H9 (cell line): Measurements from ENCODE around the gene NPM3. TPM values are rescaled to one million over a fixed set of nuclear protein-coding genes. Genes with fewer than 3 reads are reported as not detected.
A peak's percentile ranks its signal among the peaks of the same experiment; 100 is the strongest.

ENCODE experiments used
- DNase-seq: peaks from one replicate; pipeline ENCODE4 v3.0.0-alpha.2; 2017
- H2AFZ ChIP-seq: one replicate; pipeline ENCODE4 v1.6.1; 2013; ENCODE audit warnings: mild to moderate bottlenecking, low read length, control low read depth, moderate library complexity
- H2AK5ac ChIP-seq: 2 replicates; pipeline ENCODE4 v1.6.1; 2013; ENCODE audit warnings: low read length, control low read depth, mixed read lengths; ENCODE audit not compliant: insufficient read length
- H2BK120ac ChIP-seq: one replicate; pipeline ENCODE4 v1.6.1; 2013; ENCODE audit warnings: low read depth, mild to moderate bottlenecking, low read length, control low read depth, inconsistent platforms; ENCODE audit not compliant: poor library complexity, severe bottlenecking
- H2BK12ac ChIP-seq: 2 replicates; pipeline ENCODE4 v1.6.1; 2013; ENCODE audit warnings: low read length, control low read depth, mixed read lengths, low read depth; ENCODE audit not compliant: insufficient read length
- H2BK15ac ChIP-seq: 2 replicates; pipeline ENCODE4 v1.6.1; 2013; ENCODE audit warnings: low read depth, low read length, control low read depth
- H2BK20ac ChIP-seq: one replicate; pipeline ENCODE4 v1.6.1; 2013; ENCODE audit warnings: low read depth, mild to moderate bottlenecking, low read length, control low read depth, inconsistent platforms; ENCODE audit not compliant: poor library complexity, severe bottlenecking
- H2BK5ac ChIP-seq: 2 replicates; pipeline ENCODE4 v1.6.1; 2013; ENCODE audit warnings: low read length, control low read depth, mixed read lengths; ENCODE audit not compliant: insufficient read length
- H3K14ac ChIP-seq: 2 replicates; pipeline ENCODE4 v1.6.1; 2013; ENCODE audit warnings: low read length, control low read depth; ENCODE audit not compliant: insufficient read depth
- H3K18ac ChIP-seq: 2 replicates; pipeline ENCODE4 v1.6.1; 2013; ENCODE audit warnings: low read depth, mild to moderate bottlenecking, mixed read lengths, low read length, control low read depth; ENCODE audit not compliant: insufficient read length
- H3K23ac ChIP-seq: 2 replicates; pipeline ENCODE4 v1.6.1; 2013; ENCODE audit warnings: low read length, control low read depth, mixed read lengths, low read depth; ENCODE audit not compliant: insufficient read length
- H3K23me2 ChIP-seq: 2 replicates; pipeline ENCODE4 v1.6.1; 2013; ENCODE audit warnings: low read depth, mild to moderate bottlenecking, mixed read lengths, low read length, control low read depth; ENCODE audit not compliant: insufficient read length, poor library complexity, severe bottlenecking
- H3K27ac ChIP-seq: 2 replicates; pipeline ENCODE4 v1.5.1; 2013; ENCODE audit warnings: low read length, control low read depth, mixed read lengths, low read depth; ENCODE audit not compliant: insufficient read length
- H3K27me3 ChIP-seq: 2 replicates; pipeline ENCODE4 v1.6.1; 2013; ENCODE audit warnings: low read length, control low read depth, inconsistent platforms; ENCODE audit not compliant: insufficient read depth
- H3K4ac ChIP-seq: 2 replicates; pipeline ENCODE4 v1.6.1; 2013; ENCODE audit warnings: low read depth, mild to moderate bottlenecking, control low read depth, inconsistent platforms, low read length, moderate library complexity
- H3K4me1 ChIP-seq: 2 replicates; pipeline ENCODE4 v1.6.1; 2013; ENCODE audit warnings: low read length, control low read depth, inconsistent platforms; ENCODE audit not compliant: insufficient read depth
- H3K4me2 ChIP-seq: 2 replicates; pipeline ENCODE4 v1.6.1; 2013; ENCODE audit warnings: low read length, control low read depth, mixed read lengths; ENCODE audit not compliant: insufficient read length, insufficient read depth
- H3K56ac ChIP-seq: 2 replicates; pipeline ENCODE4 v1.6.1; 2013; ENCODE audit warnings: low read depth, mild to moderate bottlenecking, mixed read lengths, low read length, control low read depth; ENCODE audit not compliant: insufficient read length
- H3K79me1 ChIP-seq: 2 replicates; pipeline ENCODE4 v1.6.1; 2013; ENCODE audit warnings: low read depth, mild to moderate bottlenecking, moderate library complexity, low read length, control low read depth, inconsistent platforms; ENCODE audit not compliant: insufficient read depth, poor library complexity, severe bottlenecking
- H3K79me2 ChIP-seq: 2 replicates; pipeline ENCODE4 v1.6.1; 2013; ENCODE audit warnings: low read length, control low read depth, inconsistent platforms; ENCODE audit not compliant: insufficient read depth
- H3K9ac ChIP-seq: 2 replicates; pipeline ENCODE4 v1.6.1; 2013; ENCODE audit warnings: low read length, control low read depth, mixed read lengths; ENCODE audit not compliant: insufficient read length; ENCODE audit errors: extremely low read depth
- H3K9me3 ChIP-seq: one replicate; pipeline ENCODE4 v1.6.1; 2013; ENCODE audit warnings: low read depth, low read length, inconsistent platforms; ENCODE audit not compliant: control insufficient read depth
- H3T11ph ChIP-seq: one replicate; pipeline ENCODE4 v1.6.1; 2013; ENCODE audit warnings: mild to moderate bottlenecking, low read length, control low read depth, inconsistent platforms
- H4K20me1 ChIP-seq: one replicate; pipeline ENCODE4 v1.6.1; 2013; ENCODE audit not compliant: control insufficient read depth, insufficient read length, insufficient read depth
- H4K5ac ChIP-seq: 2 replicates; pipeline ENCODE4 v1.6.1; 2013; ENCODE audit warnings: low read depth, mild to moderate bottlenecking, mixed read lengths, low read length, control low read depth; ENCODE audit not compliant: insufficient read length
- H4K8ac ChIP-seq: replicated peaks from 2 replicates; pipeline ENCODE4 v1.6.1; 2013; ENCODE audit warnings: low read length, control low read depth, mixed read lengths, low read depth; ENCODE audit not compliant: insufficient read length
- H4K91ac ChIP-seq: 2 replicates; pipeline ENCODE4 v1.6.1; 2013; ENCODE audit warnings: low read depth, mild to moderate bottlenecking, moderate library complexity, mixed read lengths, low read length, control low read depth; ENCODE audit not compliant: insufficient read length
- H3K27ac Mint-ChIP-seq, 3 experiments: 2 replicates in 2 of 3; 3 replicates in 1 of 3; pipeline ENCODE4 v1.8.0; 2020 to 2021; ENCODE audit warnings: mixed read lengths in 3 of 3, mild to moderate bottlenecking in 1 of 3, moderate library complexity in 1 of 3
- H3K27me3 Mint-ChIP-seq: 2 replicates; pipeline ENCODE4 v1.8.0; 2021; ENCODE audit warnings: low read depth, mild to moderate bottlenecking, moderate library complexity, mixed read lengths
- H3K36me3 Mint-ChIP-seq, 3 experiments: 2 replicates in 2 of 3; 3 replicates in 1 of 3; pipeline ENCODE4 v1.8.0; 2020 to 2021; ENCODE audit warnings: low read depth in 3 of 3, mixed read lengths in 3 of 3; ENCODE audit not compliant: insufficient read depth in 1 of 3
- H3K4me1 Mint-ChIP-seq, 2 experiments: 2 replicates each; pipeline ENCODE4 v1.8.0; 2020; ENCODE audit warnings: mixed read lengths in 2 of 2
- H3K4me3 Mint-ChIP-seq, 2 experiments: 2 replicates in 1 of 2; 3 replicates in 1 of 2; pipeline ENCODE4 v1.8.0; 2020 to 2021; ENCODE audit warnings: mild to moderate bottlenecking in 2 of 2, mixed read lengths in 2 of 2, moderate library complexity in 1 of 2
- H3K9me3 Mint-ChIP-seq, 2 experiments: 2 replicates in 1 of 2; 3 replicates in 1 of 2; pipeline ENCODE4 v1.8.0; 2020; ENCODE audit warnings: mild to moderate bottlenecking in 2 of 2, mixed read lengths in 2 of 2, moderate library complexity in 1 of 2
- CTCF ChIP-seq: fragments of 200-600 bp; sonication (generic); conservative IDR thresholded peaks from 3 replicates; pipeline ENCODE4 v1.8.0; 2021; ENCODE audit warnings: antibody characterized with exemption, mild to moderate bottlenecking
- WGBS: extraction: QIAGEN DNeasy Blood & Tissue Kit; methylation state at CpG from one replicate; pipeline ENCODE4 v1.1.7; 2013; ENCODE audit warnings: missing lambda C conversion rate, low lambda C conversion rate, mixed read lengths; ENCODE audit not compliant: insufficient read length; ENCODE audit errors: extremely low coverage; 5-methylcytosine and 5-hydroxymethylcytosine counted together
- total RNA-seq: library from RNA; stranded (reverse); gene quantifications from 2 replicates; pipeline ENCODE4 v1.2.1, GENCODE V29; 2021

The NPM3 gene
- total RNA-seq, 1 experiment from 2014 or later: 133 TPM

DNA sequence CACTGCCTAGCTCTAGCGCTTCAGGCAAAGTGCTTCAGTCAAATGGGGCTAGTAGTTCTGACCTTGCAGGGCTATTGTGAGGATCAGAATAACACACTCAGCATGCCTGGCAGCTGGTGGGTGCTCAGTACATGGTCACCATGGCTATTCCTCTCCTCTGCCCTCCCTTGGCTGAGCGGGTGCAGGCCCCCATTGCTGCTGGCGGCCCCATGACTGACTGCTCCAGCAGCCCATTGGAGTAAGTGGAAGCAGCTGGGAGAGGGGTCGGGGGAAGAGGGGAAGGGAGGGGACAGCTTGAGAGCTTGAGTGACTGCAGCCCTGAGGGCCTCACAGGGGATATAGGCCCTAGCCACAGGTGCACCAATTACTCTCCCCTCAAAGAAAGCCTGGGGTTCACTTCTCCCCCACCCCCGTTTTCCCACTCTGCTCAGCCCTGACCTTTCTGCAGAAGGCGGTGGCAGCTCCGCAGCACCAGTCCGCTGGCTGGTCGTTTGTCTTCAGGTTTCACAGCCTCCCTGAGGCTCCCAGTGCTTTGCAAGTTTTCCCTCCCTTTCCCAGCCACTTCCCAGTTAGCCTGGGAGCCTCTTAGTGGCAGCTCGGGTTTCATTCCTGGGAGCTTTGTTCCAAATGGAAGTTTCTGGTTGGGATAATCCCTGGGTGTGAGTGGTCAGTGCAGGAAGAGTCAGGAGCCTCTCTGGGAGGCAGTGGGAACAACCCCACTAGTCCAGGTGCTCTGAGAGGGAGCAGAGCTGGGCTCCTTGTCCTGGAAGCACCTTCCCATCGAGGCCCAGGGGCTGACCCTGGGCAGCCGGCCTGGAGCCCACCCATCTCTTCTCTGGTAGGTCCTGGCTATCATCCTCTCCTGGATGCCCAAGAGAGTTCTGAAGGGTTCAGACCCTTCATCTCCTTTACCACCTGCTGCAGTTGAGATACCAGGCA is 23.7 kb downstream of the NPM3 start:
- H3K27me3 Mint-ChIP-seq: peaks cover 22% of the 10 kb centered on the region
- H2AFZ ChIP-seq: no peak overlapping the region
- no peak overlapping the region for H2BK15ac ChIP-seq
- no peak overlapping the region for H4K91ac ChIP-seq
- H3K4me3 Mint-ChIP-seq: no peak overlapping the region
- 0 out of 2 replicates have a peak overlapping the region, but pooled peaks have one; percentile 29 for H3K14ac ChIP-seq
- H4K5ac ChIP-seq: no peak overlapping the region
- no peak overlapping the region for H2BK12ac ChIP-seq
- no peaks in the 10 kb centered on the region; the same call in 1 of the 2 replicates for H3K27me3 ChIP-seq
- peaks cover 12 to 25% of the 10 kb centered on the region in 2 experiments for H3K4me1 Mint-ChIP-seq
- no peaks in the 10 kb centered on the region for H3K79me1 ChIP-seq
- H4K8ac ChIP-seq: no peak overlapping the region
- H3K9me3 Mint-ChIP-seq: no peaks in the 10 kb centered on the region; a peak in 1 of 5 replicates
- no peak overlapping the region for H3K18ac ChIP-seq
- H3K23ac ChIP-seq: no peak overlapping the region
- H3K4me2 ChIP-seq: peak overlapping the region; percentile 14
- no peak overlapping the region for H2BK5ac ChIP-seq
- no peaks in the 10 kb centered on the region for H3K36me3 Mint-ChIP-seq
- WGBS: no CpG with 5 or more reads among the region's 12 CpGs
- H3T11ph ChIP-seq: no peak overlapping the region
- H3K4me1 ChIP-seq: no peaks in the 10 kb centered on the region; the same call in 1 of the 2 replicates
- H3K23me2 ChIP-seq: no peaks in the 10 kb centered on the region
- H2BK20ac ChIP-seq: no peak overlapping the region
- no peak for TF ChIP-seq CTCF
- no peaks in the 10 kb centered on the region for H3K9me3 ChIP-seq
- H3K4ac ChIP-seq: no peak overlapping the region
- H3K79me2 ChIP-seq: no peaks in the 10 kb centered on the region
- H2BK120ac ChIP-seq: no peak overlapping the region
- no peaks in the 10 kb centered on the region for H4K20me1 ChIP-seq
- H3K27ac Mint-ChIP-seq: no peak overlapping the region; a peak in 1 of 7 replicates
- peak; percentile 61 for DNase-seq
- no peak overlapping the region for H3K27ac ChIP-seq
- H3K56ac ChIP-seq: peak overlapping the region; percentile 75
- no peak overlapping the region for H2AK5ac ChIP-seq
- H3K9ac ChIP-seq: no peak overlapping the region
